OCI-LY7 (cell line): ENCODE results near the gene FOXN3.

Source experiments
- EZH2phosphoT487 ChIP-seq: fragments of 200-600 bp; sonication (generic); IDR thresholded peaks from 2 replicates; pipeline ENCODE4 v1.6.1; 2018; ENCODE audit warnings: low read depth, borderline replicate concordance, mild to moderate bottlenecking, mixed run types, antibody characterized with exemption, low read length, moderate library complexity, mixed read lengths
- TF ChIP-seq, protein P1 (sequence below): fragments of 200-600 bp; sonication (generic); conservative IDR thresholded peaks from 2 replicates; pipeline ENCODE4 v1.5.1; 2014; ENCODE audit warnings: mild to moderate bottlenecking, antibody characterized with exemption, low read length, moderate library complexity, mixed read lengths

DNA sequence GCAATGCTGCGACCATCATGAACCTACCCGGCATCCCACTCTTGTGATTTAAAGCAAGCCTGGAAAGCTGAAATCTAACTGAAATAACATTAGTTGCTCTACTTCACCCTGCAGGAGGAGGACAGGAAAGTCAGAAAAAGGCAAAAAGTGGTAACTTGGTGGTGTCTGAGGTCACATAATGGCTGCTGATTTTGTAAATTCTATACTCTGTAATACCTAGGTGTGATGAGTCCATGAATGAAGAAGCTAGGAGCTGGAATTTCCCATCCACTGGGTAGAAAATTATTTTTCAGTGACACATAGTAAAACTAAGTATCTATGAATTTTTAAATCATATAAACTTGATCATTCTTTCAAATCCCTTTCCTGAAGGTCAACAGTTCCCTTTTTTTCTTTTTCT, 183.8 kb downstream of the FOXN3 start:
- TF ChIP-seq, protein P1, sequence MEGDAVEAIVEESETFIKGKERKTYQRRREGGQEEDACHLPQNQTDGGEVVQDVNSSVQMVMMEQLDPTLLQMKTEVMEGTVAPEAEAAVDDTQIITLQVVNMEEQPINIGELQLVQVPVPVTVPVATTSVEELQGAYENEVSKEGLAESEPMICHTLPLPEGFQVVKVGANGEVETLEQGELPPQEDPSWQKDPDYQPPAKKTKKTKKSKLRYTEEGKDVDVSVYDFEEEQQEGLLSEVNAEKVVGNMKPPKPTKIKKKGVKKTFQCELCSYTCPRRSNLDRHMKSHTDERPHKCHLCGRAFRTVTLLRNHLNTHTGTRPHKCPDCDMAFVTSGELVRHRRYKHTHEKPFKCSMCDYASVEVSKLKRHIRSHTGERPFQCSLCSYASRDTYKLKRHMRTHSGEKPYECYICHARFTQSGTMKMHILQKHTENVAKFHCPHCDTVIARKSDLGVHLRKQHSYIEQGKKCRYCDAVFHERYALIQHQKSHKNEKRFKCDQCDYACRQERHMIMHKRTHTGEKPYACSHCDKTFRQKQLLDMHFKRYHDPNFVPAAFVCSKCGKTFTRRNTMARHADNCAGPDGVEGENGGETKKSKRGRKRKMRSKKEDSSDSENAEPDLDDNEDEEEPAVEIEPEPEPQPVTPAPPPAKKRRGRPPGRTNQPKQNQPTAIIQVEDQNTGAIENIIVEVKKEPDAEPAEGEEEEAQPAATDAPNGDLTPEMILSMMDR: no peak
- no peak for TF ChIP-seq EZH2phosphoT487
